ENCODE data around the gene SRRM4.
"Not testable (repeated sequence)": the region's sequence is repeated elsewhere in the genome, so short reads cannot be mapped to it uniquely, and the experiment has no call there.

The SRRM4 gene

DNA sequence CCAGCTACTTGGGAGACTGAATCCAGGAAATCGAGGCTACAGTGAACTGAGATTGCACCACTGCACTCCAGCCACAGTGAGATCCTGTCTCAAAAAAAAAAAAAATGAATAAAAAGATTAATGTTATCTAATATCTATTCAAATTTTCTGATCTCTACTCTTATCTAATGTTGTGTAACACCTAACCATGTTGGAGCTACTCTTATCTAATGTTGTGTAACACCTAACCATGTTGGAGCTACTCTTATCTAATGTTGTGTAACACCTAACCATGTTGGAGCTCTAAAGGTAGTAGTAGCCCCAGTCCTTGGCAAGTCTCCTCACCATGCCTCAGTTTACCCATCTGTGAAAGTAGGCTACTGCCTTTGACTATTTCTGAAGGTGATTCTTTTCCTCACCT lies 26.9 kb downstream of the SRRM4 start:
- DNase-seq (ENCODE audit: low read depth in 3 of 3, low spot score in 1 of 3): not testable (repeated sequence)

DNA sequence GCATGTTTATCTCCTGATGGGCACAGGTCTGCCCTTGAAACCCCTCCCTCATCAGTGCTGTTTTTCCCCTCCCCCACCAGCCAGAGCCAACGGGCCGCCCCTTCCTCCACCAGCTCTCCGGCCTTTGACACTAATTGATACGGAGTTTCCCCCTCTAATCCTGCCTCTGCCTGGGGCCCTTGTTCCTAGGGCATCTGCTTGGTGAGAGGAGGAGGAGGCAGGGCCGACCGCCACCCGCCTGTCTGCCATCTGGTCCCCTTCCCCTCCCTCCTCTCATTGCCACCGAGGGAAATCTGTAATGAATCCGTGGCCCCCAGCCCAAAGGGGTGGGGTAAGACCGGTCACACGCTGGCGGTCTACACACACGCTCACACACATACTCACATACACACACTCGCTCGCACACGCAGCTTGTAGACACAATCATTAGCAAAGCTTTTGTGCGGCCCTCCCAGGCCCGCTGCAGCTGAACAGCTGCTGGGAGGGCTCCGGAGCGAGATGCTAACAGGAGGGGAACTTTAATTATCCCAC lies 27.4 kb downstream of the SRRM4 start:
- DNase-seq (ENCODE audit: low read depth in 3 of 3, low spot score in 1 of 3): no peak

DNA sequence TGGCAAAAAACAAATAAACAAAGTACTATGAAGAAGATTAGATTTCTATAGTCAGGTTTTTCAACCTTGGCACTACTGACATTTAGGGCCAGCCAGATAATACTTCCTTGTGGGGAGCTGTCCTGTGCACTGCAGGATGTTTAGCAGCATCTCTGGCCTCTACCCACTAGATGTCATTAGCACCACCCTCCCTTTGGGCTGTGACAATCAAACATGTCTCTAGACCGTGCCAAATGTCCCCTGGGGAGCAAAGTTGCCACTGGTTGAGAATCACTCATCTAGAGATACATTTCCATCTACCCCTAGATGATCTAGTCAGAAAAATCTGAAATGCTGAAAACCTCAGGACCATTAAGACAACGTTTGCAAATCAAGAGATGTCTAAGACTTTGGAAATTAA lies 29.9 kb downstream of the SRRM4 start:
- no peak for DNase-seq (ENCODE audit: low read depth in 3 of 3, low spot score in 1 of 3)

DNA sequence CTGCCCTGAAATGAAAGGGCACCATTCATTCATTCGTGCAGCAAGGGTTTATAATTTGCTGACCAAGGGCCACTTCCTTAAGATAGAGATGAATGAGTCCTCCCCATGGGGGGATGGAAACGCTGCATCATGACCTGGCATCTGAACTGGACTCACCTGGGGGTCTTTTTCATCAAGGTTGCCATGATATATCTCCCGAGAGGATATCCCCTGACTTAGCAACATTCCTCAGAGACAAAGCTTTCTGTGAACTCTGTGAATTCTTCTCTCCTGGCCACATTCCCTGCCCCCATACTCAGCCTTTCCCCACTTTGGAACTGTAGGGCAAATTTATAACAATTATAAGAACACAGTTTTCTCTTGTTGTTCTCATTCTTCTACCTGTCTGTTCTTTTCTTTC lies 30.8 kb downstream of the SRRM4 start:
- no peak for DNase-seq (ENCODE audit: low read depth in 3 of 3, low spot score in 1 of 3)

DNA sequence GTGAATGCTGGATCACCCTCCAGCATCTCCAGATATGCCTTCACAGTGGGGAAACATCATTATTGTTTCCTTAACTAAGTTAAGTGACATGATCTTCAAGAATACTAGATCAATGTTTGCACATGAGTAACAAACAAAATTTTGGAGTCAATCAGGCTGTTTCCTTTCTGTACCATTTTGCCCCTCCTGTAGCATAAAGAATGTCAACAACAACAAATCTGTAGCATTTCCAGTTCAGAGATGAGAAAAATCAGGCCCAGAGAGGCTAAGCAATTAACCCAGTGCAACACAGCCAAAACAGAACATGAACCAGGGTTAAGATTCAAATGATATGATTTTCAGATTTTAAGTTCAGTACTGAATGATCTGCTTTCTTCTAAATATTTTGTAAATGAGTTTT lies 31.7 kb downstream of the SRRM4 start:
- no peak for DNase-seq (ENCODE audit: low read depth in 3 of 3, low spot score in 1 of 3)

DNA sequence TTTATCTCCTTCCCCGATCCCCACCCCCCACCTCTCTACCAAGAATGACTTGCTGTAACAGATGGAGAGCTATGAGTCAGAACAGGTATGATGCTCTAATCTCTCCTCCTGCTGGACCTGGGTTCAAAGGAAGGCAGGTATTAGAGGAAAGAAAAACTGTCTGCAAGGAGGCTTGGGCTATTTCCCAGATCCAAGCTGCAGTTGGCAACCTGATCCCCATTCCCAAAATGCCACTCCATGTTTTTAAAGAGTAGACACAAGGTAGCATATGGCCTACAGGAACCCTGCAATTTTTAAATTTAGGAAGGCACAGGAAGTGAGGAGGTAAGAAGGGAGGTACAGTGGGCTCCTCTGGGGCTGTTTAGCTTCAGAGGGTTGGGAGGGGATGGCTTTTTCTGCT lies 33.0 kb downstream of the SRRM4 start:
- DNase-seq (ENCODE audit: low read depth in 3 of 3, low spot score in 1 of 3): no peak

DNA sequence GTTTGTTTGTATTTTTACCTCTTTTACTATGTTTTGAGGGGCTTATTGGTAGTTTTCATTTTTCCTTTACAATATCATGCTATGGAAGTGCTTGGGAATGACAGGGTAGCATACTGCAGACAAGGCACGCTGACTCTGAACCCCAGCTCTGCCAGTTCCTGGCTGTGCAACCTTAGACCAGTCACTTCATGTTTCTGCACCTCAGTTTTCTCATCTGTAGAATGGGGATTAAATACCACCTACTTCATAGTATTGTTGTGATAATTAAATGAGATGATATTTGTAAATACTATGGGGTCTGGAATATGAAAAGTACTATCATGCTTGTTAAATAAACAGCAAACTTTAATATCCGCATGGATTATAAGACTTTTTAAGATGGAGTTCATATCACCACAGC lies 35.4 kb downstream of the SRRM4 start:
- no peak for DNase-seq (ENCODE audit: low read depth in 3 of 3, low spot score in 1 of 3)

DNA sequence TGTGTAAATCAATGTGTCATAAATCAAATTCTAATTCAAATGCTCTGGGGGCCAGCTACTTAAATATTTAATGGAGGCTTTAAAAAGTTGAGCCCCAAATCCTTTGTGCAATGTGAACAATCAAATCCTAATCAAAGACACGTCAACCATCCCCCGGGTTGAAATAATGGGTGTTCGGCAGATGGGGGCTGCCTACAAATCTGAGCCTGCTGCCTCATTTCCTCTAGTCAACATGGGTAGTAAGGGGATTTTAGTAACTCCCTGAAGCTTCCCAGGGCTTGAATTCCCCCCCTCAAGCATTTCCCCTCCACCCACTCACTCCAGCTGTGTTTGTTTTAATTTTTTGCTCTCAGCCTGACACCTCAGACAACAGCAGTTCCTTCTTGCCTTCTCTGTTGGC lies 37.8 kb downstream of the SRRM4 start:
- no peak for DNase-seq (ENCODE audit: low read depth in 3 of 3, low spot score in 1 of 3)

DNA sequence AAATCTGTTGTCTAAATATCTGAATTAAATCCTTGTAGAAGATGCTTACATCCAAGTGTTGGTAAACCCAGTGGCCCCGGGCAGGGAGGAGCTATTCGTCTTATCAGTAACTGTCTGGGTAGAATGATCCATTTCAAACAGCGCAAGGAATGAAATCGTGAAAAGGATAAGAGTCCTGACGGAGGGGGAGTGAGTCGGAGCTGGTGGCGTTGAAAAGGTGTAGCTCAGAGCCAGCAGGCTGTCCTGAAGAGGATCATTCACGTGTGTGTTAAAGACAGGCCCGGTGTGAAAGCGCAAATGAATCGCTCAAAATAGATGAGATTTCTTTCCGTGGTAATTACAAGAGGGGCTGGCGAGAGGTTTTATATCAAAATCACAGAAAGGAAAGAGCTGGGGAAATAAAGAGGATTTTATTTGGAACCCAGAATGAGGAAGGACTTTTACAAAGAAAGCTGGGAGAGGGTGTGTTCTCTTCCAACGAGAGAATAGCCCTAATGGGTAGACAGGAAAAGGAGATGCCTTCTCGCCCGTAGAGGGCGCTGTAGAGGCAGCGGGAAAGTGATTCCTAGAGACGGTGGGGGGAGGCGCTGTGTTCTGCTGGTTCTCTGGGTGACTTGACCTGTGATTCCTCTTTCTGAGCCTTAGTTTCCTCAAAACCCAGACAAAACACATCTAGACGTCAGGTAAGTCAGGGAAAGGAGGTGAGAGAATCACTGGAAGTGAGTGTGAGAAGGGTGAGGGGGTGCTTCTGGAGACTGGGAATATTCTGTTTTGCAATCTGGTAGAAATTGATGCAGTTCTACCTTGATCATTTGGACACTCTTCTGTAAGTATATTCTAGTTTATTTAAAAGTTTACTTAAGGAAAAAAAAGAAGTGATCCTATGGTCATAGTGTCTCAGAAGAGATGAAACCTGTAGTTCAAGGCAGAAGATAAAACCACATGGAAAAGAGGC lies 39.3 kb downstream of the SRRM4 start:
- no peak for DNase-seq (ENCODE audit: low read depth in 3 of 3, low spot score in 1 of 3)

DNA sequence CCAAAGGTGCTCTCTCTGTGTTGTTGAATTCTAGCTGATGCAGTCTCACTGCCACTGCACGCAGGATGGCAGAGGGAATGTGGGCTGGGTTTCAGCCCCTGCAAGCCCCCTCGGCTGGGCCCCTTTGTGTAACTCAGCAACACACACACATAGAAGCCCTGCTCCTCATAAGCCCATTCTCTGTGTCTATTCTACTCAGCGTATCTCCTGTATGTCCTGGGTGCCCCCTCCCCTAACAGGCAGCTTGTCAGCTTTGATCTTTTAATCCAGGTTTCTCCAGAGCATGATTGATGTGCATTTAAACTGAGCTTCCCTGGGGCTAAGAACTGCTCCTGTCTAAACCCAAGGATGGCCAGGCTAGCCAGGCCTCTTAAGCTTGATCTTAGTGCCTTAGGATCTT lies 43.0 kb downstream of the SRRM4 start:
- no peak for DNase-seq (ENCODE audit: low read depth in 3 of 3, low spot score in 1 of 3)

DNA sequence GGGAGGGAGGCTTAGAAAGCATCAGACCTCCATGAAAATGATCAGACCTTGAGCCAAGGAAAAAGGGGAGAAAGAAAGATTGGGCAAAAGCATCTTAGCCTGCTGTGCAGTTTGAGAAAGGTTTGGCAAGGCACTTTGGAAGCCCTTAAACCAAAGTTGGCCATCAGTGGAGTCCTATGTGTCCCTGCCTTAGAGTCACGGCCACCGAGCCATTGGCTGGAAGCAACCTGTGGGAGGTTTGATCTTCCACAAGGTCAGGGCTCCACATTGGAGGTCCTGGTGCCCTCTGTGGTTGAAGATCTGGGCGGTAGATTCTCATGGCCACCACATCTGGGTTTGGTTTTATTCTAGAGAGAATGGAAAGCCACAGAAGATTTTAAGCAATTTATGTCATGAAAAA lies 44.4 kb downstream of the SRRM4 start:
- DNase-seq (ENCODE audit: low read depth in 3 of 3, low spot score in 1 of 3): no peak

DNA sequence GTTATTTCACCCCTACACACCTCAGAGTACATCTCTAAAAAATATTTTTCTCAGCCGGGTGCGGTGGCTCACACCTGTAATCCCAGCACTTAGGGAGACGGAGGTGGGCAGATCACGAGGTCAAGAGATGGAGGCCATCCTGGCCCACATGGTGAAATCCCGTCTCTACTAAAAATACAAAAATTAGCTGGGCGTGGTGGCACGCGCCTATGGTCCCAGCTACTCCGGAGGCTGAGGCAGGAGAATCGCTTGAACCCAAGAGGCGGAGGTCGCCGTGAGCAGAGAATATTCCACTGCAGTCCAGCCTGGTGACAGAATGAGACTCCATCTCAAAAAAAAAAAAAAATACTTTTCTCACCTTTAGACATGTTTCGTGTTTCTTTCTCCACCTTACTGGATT lies 52.0 kb downstream of the SRRM4 start:
- not testable (repeated sequence) for DNase-seq (ENCODE audit: low read depth in 3 of 3, low spot score in 1 of 3)

DNA sequence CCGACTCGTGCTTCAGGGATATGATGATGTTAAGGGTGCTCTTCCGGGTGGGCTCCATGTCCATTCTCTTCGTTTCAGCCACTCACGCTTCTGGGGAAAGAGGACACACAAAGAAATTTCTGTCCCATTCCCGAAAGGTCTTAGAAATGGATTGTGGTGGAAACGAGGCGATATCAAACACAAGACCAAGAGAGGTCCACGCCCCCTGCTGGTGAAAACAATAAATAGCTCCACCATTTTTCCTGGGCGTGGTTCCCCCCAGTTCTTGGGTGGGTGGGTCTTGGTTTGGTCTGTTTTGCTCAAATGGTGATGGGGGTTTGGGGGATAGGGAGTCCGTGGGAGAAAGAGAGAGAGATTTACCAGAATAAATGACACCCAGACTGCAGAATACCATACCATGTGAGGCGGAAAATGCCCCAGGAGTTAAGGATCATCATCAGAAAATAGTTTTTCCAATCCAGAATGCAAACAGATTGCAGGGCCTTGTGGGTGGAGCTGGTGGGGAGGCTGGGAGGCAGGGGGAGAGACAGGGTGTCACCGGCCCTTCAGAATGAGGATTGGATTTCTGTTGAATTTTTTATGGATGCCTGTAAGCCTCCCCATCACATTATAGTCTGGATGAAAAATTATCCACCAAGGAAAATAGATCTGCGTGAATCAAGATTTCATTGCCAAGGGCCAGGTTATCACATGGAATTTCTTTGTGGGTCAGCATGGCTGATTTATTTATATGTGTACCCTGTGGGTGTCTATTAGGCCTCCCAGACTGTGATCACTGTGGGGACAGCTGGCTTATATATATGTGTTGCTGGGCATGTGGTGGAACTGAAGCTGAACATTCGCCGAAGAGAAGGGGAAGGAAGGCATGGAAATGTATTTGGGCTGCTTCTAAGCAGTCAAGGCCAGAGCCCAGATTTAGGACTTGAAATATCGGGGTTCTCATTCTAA lies 55.8 kb downstream of the SRRM4 start:
- DNase-seq (ENCODE audit: low read depth in 3 of 3, low spot score in 1 of 3): no peak

DNA sequence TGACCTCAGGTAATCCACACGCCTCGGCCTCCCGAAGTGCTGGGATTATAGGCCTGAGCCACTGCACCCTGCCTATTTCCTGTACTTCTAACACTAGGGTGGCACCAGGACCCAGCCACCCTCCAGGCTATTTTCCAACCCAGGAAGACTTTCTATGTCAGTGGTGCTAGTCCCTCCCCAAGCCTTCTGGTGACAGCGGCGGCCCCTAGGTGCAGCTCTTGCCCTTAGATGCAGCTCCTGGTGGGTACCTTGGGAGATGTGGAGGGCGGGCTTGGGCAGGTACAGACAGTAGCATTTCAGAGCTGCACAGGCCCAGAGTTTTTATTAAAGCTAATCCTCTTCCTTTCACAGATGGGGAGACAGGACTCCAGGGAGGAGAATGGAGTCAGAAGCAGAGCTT lies 62.8 kb downstream of the SRRM4 start:
- DNase-seq (ENCODE audit: low read depth in 3 of 3, low spot score in 1 of 3): no peak

DNA sequence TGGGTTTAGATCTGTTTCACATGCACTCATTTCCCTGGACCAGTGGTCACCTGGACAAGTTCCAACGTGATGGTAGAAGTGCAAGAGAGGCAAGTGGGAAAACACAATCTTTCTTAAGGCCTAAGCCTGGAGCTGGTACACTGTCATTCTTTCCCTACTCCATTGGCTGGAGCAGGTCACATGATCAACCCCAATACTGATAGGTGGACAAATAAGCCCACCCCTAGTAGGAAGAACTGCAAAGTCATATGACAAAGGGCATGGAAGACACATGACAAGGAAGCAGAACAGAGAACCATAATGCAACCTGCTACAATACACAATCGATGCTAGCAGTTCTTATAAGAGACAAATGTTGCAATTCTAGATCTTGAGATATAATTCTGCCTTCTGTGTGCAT lies 66.3 kb downstream of the SRRM4 start:
- no peak for DNase-seq (ENCODE audit: low read depth in 3 of 3, low spot score in 1 of 3)

DNA sequence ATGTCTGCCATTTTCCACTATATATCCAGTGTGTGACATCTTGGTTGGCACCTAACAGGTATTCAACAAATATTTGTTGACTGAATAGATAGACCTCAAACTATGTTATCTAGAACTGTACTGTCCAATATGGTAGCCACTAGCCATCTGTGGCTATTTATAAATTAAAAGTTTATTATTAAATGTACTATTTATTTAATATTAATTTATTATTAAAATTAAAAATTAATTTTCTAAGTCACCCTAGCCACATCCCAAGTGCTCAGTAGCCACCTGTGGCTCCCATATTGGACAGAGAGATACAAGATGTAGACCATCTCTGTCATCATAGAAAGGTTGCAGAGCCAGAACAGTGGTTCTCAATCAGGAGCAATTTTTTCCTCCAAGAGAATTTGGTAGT lies 69.3 kb downstream of the SRRM4 start:
- no peak for DNase-seq (ENCODE audit: low read depth in 3 of 3, low spot score in 1 of 3)

DNA sequence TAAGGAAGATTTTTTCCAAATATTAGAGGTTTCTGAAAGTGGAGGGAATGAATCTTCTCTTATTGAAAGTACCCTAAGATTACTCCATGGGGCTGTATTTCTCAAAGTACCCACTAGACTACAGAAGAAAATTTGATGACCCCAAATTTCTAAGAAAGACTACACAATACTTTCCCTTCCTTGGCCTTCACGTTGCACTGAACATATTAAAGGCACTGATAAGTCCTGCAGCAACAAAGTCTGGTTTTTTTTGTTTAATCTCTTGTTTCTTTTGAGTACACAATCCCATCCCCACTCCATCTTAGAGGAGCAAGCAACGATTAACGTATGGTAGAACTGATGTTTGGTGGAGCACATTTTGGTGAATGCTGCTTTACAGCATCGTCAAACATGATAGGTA lies 70.1 kb downstream of the SRRM4 start:
- no peak for DNase-seq (ENCODE audit: low read depth in 3 of 3, low spot score in 1 of 3)

DNA sequence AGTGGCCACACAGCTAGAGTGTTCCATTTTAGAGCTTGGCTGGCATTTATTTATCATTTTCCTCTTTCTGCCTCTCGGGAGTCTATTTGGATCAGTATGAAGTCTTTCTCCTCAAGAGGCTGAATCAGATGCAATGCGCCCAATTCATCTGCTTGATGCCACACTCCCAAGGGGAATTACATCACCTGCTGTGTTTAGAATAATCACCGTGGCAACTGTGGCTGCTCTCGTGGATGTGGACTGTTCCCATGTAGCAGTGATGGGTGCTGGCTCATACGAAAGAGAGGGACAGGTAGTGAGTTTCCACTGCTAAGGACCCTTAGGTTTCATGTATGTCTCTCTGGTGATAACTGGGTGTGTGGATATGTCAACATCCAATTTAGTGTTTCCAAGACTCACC lies 70.7 kb downstream of the SRRM4 start:
- DNase-seq (ENCODE audit: low read depth in 3 of 3, low spot score in 1 of 3): no peak

DNA sequence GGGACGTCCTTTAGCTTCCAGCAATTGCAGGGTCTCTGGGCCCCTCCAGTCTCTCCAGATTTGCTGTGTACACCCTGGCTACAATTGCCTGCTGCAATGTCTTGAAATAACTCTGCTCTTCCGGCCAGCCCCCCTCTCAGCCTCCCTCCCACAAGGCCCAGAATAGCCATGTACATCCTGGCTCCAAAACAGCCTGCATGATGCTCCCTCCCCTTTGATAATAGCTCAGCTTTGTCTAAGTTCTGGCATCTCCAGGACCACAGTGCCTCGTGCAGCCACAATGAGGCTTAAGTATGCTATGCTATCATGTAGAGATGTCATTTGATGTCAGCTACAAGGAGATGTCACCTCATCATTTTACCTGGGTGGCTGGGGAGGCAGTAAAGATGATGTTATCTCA lies 74.6 kb downstream of the SRRM4 start:
- DNase-seq (ENCODE audit: low read depth in 3 of 3, low spot score in 1 of 3): no peak

DNA sequence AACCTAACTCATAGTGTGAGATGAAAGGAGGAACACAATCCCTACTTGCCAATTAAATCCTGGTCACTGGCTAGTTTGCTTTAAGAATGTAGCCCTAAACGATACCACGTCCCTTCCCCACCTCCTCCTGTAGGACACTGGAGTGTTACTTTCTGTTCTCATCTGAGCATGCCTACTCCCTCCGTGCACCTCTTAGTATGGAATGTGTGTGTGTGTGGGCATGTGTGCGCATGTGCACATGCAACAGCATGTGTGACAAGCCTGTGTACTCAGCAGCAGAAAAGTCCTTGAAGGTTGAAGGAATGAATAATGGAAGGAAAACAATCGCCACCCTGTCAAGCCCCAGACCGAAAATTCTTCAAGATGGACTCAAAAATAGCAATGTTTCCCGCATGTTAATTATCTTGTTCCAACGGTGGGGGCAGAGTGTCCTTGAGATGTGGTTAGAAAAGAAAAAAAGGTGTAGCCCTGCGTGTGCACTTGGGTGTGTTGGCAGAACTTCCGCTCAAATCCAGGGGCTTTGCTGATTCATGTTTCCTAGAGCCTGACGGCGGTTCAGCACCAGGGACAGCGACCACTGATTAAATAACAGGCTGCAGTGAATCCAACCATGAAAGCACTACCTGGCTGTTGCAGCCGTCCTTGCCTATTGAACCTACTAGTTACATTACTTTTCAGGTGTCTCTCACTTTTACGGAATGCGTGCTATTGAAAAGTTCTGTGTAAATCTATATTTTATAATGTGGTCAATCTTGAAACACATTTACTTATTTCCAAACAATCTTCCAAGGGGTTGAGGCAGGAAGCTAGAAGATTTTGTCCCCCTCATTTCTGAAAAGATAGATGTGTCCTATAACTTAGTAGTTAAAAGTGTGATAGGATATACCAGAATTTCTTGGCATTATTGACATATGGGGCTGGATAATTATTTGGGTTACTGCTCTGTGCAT lies 79.8 kb downstream of the SRRM4 start:
- DNase-seq (ENCODE audit: low read depth in 3 of 3, low spot score in 1 of 3): no peak

Measured in stimulated activated CD4-positive, alpha-beta T cell treated with anti-CD3 and anti-CD28 coated beads, TNF-alpha, amount 100 ng/mL, for 1 hour (primary cell).